ENCODE measurements around the gene DIS3L2.

Gene DIS3L2, protein sequence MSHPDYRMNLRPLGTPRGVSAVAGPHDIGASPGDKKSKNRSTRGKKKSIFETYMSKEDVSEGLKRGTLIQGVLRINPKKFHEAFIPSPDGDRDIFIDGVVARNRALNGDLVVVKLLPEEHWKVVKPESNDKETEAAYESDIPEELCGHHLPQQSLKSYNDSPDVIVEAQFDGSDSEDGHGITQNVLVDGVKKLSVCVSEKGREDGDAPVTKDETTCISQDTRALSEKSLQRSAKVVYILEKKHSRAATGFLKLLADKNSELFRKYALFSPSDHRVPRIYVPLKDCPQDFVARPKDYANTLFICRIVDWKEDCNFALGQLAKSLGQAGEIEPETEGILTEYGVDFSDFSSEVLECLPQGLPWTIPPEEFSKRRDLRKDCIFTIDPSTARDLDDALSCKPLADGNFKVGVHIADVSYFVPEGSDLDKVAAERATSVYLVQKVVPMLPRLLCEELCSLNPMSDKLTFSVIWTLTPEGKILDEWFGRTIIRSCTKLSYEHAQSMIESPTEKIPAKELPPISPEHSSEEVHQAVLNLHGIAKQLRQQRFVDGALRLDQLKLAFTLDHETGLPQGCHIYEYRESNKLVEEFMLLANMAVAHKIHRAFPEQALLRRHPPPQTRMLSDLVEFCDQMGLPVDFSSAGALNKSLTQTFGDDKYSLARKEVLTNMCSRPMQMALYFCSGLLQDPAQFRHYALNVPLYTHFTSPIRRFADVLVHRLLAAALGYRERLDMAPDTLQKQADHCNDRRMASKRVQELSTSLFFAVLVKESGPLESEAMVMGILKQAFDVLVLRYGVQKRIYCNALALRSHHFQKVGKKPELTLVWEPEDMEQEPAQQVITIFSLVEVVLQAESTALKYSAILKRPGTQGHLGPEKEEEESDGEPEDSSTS

DNA sequence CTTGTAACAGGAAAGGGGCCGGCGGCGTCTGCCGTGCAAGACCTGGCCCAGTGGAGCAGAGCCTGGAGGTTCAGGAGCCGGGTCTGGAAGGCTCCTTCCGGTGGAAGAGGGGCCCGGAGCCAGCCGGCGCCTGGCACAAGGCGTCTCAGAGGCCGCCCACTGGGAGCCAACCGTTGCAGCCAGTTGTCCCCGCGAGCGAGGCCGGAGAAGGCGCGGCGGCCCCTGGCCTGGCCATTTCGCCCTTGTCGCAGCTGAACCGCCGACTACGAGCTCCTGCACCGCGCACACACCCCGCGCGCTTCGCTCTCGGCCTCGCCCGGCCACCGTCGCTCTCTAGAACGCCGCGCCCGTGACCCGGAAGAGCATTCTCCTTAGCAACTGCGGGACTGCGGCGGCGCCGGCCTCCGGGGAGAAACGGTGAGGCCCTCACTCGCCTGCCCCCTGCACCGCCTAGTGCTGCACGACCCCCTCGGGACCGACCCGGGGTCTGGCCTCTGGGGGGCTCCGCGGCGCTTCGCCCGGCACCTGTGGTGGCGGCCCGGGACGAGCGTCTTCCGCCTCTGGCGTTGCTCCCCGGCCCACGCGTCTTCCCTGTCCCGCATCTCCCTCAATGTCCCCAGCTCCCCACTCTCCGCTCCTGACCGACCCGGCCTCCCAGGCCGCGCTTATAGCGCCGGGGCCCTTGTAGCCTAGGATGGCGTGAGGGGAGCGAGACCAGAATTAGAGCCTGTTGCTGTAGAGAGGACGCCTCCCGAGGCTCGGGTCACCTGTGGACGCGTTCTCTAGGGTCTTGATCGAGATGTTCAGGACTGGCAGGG lies at the start of gene DIS3L2:
DIS3L2 (plus strand) TSS at position 365 of the 818 bp plus-strand sequence. CDS start 53,215 bp downstream, outside the sequence.
- peak; percentile 60 for DNase-seq (ENCODE audit: low read depth)

DNA sequence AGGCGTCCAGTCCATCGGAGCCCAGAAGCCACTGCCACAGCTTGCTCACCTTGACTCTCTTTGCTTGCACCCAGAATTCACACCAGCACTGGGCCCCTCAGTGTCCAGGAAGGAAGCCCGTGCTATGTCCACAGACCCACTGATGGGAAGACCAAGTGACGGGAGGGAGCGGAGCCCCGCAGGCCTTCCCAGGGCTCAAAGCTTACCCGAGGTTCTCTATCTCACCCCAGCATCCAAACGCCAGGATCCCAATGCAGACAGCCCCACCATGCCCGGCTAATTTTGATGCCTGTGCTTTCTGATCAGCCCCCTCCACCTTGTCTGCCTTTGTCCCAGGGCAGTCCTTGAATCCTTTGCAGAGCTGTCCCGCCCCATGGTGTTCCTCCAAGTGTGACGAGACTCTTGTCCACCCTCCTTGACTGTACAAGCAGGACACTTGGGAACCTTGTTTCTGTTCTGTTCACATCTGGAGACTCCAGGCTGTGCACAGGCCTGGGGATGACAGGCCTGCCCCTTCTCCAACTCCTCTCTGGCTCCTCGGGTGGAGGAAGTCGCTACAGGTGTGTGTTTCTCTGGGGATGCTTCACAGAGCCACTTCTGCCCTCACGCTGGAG lies 47.3 kb upstream of the DIS3L2 start:
- DNase-seq (ENCODE audit: low read depth): no peak

DNA sequence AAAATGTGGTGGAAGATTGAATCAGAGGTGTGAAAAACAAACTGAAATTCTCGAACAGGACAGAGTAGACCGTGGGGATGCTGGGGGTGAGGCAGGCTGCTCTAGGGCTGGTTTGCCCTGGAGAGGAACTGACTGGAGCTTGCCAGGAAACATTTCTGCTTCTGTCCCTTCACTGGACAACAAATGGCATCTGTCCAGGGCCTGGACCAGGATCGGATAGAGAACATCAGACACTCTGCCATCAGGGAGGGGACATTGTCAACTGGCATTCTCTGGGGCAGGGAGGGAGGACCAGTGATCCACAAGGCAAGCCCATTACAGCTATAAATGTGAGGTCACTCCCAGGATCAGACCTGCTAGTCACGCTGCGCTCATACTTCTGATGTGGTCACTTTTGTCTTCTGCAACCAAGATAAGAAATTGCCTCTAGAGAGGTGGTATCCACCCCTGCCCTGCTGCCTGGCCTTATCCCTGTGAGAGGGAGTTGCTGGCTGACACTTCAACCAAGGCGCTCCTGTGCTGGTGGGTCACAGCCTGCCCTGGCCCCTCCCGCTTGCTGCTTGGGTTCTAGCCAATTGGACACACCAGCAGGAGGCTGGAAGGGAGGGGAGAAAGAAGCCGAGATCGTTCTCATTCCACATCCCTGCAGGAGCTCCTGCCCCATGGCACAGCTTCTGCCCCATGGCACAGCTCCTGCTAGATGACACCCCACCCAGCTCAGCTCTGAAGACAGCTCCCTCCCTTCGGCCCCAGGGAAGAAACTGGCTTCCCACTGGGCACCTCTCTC lies 44.0 kb upstream of the DIS3L2 start:
- DNase-seq (ENCODE audit: low read depth): no peak

DNA sequence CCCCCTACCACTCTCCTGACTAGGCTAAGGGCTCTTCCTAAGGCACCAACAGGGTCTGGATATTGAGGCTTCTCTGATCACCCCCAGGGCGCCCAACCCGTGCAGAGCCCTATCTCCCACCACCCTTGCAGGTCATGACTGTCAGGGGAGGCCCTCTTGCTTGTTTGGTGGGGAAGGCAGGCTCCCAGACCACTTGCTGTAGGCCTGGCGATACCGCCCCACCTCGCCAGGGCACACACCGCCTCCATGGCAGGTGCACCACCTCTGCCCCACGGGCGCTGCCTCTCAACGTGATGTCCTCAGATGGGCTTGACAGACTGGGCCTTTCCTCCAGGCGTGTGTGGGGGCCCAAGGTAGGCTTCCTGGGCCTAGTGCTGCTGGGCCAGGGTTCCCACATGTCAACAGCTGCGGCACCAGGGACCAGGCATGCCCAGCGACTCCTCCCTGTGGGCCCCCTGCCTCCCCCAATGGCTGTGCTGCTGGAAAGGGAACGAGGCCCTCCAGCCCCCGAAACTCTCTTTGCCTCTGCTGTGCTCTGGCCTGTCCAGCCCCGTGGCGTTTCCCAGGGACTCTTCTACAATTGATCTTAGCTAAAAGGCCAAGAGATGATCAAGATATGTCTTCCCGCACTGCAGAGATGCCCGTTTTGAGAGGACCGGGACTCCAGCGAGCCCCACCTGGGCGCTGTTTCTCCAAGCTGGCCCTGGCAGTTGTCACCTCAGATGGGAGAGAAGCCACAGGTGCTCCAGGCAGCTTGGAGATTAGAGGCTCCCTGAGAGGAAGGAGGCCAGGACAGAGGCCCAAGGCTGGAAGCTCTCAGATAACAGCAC lies 42.8 kb upstream of the DIS3L2 start:
- no peak for DNase-seq (ENCODE audit: low read depth)

DNA sequence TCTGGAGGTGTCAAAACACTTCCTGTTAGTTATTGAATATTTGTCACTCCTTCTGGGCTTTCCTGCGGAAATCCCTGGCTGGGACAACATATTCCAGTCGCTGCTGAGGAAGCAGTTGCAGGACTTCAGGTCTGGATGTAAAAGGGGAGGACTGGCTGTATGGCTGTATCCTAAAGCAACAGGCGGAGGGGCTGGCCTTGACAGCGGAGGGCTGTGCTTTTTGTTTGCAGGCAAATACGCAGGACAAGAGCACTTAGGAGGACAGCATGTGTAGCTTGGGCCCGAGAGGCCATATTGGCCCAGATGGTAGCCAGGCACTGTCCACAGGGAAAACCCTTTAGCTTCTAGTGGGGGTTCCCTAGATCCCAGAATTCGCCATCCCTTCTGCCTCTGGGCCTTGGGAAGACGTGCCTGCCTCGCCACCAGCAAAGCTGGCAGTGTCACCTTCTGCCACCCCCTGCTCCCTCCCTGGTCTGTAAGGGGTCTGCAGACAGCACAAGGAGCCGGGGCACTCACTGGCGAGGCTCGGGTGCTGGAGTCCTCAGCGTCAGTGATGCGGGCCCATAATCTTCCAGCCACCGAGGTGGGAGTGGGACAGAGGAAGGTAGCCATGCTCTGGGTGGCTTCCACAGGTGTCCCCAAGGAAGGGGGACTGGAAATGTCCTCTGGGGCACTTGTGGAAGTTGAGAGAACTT lies 42.0 kb upstream of the DIS3L2 start:
- no peak for DNase-seq (ENCODE audit: low read depth)

DNA sequence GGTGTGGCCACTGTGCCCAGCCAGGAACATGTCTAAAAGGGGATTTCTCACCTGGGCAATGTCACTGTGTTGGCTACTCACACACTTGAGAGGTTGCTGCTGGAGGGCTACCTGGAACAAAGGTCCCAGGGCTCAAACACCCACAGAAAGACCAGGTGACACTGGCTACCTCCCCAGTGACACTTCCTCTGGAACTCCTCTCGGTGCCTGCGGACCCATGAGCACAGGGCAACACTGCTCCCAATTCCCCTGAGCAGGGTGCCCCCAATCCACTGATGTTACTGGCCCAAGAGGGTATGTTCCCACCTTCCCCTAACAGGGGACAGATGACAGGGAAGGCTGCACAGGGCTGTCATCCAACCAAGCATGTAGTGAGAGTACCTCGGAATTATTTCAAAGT lies 41.1 kb upstream of the DIS3L2 start:
- no peak for DNase-seq (ENCODE audit: low read depth)

DNA sequence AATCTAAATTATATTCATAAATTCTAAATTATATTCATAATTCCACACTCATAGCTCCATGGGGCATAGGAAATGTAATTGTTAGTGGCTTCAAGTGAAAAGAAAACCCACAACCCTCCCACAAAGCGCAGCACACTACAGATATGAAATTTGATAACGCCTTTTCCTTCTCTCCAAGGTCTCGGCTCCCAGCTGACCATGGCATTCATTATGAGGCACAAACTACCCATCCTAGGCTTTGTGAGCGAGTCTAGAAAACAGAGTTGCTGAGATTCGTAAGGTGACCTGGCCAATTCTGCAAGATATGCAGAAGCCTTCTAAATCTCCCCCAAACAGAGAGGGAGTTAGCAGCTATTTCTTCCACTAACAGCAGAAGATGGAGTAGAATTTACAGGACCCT lies 40.7 kb upstream of the DIS3L2 start:
- no peak for DNase-seq (ENCODE audit: low read depth)

DNA sequence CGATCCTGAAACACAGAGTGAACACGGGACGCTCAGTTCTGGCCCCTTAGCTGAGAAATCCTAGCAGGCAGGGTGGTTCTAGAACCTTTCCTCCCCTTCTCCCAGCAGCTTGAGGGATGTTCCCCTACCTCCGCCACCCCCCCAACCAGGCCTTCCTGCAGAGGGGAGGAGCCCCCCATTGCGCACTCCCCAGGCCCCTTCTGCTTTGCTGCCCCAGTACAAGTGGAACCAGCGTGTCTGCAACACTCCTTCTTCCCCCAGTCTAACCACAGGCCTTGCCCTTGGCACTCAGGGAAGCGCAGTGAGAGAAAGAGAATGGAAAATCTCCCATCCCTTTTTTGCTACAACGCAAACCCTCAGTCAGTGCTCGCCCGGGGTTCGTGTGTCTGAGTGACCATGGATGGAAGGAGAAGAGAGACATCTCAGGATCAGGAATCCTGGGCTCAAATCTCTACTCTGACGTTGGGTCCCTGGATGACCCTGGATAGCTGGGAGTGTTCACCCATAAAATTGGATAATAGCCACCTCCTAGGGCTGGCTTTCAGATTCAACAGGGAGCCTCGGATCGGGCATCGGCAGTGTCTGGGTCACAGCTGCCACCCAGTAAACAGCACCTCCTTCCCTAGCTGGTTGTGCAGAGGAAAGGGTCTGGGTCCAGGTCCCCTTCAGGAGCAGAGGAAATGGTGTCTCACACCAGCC lies 39.1 kb upstream of the DIS3L2 start:
- DNase-seq (ENCODE audit: low read depth): no peak

DNA sequence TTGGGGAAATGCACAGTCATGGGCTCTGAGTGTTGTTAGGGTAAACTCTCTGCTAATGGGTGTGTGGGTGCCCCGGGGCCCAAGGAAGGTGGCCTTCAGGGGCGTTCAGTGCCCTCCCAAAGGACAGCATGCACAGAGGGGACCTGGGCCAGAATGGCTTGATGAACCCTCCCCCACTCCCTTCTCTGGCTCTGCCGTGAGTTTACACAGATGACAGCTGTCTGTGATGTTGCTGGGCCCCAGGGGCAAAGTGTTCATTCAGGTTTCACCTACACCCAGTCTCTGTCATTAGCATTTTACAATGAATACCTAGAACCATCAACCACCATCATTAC lies 38.5 kb upstream of the DIS3L2 start:
- DNase-seq (ENCODE audit: low read depth): no peak

DNA sequence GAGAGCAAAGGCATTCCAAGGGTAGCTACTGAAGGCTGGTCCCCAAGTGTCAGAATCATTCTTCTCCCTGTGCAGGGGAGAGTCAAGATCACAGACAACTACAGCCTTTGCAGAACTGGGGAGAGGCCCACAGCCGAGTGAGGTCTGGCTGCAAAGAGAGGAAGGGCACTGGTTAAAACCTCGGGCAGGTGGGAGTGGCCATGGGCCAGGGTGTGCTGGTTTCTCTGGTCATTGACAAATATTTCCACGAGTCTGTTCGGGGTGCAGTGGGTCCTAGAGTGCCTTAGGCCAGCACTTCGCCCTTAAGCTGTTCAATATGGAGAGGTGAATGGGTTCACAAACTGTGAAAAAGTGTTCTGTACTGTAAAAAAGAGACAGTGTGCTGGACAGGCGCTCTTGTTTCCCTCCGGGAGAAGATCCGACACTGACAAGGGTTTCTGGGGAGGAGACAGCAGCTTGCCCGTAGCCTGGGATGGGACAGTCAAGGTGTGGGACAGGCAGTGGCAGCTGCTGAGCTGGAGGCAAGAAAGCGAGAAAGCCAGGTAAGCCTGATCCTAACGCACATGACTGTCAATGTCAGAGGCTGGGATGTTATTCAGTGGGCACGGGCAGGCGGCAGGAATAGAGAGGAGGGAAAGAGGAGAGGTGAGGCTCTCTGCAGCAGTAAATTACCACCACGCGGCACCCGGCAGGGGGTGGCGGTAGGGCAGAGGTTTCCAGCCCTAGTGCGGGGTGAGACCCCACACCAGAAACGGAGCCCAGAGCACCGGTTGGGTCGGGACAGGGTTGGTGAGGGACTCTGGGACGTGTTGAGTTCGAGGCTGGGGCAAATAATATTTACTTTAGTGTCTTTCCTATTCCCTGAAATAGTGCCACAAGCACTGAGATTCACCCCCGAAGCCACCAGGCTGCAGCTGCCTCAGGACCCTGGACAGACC lies 37.3 kb upstream of the DIS3L2 start:
- DNase-seq (ENCODE audit: low read depth): no peak

DNA sequence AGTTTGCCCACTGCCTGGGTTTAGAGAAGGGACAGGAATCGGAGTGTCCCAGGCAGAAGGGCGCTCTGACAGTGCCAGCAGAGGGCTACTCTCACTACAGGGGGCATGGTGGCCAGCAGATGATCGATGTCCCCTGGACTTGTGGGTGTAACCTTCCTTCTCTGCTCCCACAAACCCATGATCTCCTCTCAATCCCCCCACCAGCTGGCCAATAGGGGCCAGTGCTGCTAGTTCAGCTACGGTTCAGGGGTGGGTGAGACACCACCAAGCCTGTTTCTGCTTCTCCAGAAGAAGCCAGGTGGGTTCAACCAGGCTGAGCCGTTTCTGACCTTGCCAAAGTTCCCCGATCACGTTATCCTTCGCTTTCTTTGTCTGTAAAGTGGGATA lies 36.6 kb upstream of the DIS3L2 start:
- no peak for DNase-seq (ENCODE audit: low read depth)

DNA sequence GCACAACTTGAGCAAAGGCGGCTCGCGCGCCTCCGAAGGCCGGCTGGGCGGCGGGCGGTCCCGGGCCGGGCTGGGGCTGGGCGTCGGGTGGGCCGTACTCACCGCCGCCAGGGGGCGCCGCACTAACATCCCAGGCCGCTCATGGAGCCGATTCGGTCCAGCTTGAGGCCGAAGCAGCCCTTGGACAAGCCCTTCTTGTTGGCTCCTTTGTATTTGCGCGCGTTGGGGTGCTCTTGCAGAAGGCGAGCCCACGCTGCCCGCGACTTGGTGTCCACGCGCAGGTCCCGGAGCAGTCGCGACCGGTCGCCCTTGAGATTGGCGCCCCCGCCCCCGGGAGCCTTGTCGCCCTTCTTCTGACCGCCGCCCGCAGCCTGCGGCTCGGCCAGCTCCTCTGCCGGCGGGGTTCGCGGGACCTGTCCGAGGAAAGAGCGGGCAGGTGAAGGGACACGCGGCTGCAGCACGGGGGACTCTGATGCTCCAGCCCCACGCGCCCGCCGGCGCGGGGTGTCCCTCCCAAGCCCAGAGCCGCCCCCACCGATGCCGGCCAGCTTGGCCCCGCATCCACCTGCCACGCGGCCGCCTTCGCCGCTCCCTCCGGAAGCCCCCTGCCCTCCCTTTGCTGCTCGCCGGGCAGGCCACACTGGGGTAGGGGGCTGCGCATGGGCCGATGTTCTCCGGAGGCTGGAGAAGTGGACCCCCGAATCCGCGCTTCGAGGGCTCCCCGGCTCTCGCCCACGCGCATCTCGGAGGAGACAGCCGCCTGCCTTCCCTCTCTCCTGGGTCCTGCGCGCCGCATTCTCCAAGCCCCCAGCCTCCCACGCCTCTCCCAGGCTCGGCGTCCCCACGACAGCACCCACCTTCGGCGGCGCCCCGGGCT lies 36.0 kb upstream of the DIS3L2 start:
- peak; percentile 53 for DNase-seq (ENCODE audit: low read depth)

DNA sequence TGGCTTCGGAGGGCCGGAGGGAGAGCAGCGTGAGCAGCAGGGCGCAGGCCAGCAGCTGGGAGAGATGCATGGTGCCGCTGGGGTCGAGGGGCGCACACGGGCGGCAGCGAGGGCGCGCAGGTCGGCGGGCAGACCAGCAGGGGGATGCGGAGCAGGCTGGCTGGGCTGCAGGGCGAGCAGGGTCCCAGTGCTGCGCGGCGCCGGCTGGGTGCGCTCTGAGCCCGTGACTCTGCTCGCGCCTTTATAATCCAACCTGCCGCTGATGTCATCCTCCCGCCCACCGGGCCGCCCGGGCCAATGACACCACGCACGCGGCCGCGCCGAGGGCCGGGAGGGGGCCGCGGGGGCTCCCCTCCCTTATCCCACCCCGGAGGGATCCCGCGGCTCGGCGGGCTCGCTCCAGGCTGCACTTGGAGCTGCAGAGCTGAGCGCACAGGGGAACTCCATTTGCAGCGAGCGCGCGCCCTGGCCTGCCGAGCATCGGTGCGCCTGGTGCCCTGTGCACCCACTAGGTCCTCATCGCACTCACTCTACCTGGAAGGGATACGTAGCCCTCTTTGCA lies 35.3 kb upstream of the DIS3L2 start, which contains the start of gene NPPC:
NPPC (minus strand) TSS at position 217 of the 562 bp plus-strand sequence; CDS start at position 70, 147 bp downstream.
- peak; percentile 27 for DNase-seq (ENCODE audit: low read depth)

DNA sequence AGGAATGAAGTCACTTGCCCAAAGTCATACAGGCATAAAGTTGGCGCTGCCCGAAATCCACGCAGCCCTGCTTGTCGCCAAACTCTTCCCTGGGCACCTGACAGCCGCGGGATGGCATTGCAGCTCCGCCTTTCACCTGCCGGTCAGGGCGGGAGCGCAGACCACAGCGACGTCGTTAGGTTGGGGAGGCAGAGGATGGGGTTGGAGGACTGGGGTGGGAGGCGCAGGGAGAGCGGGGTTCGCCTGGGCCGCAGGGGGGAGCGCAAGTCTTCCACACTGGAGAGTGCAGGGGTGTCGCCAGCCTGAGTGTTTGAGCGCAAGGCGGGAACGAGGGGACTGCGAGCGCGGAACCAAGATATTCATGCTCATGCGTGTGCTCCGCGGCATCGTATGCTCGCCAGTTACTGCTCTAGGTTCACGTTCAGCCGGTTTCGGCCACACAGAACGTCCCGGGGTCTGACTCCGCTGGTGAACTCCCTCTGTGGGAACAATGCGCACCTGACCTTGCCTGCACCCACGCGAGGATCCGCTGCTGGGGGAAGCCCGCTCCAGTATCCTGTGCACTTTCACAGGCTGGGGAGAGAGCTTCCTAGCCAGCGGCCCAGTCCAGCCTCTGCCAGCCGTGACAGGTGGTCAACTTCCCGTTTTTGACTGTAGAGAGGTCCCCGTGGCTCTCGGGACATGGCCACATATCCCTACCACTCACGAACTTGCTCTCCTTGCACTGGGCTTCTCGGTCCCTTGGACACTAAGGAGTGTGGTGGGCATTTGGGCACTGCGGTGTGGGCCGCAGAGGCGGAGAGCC lies 34.5 kb upstream of the DIS3L2 start:
- DNase-seq (ENCODE audit: low read depth): no peak

DNA sequence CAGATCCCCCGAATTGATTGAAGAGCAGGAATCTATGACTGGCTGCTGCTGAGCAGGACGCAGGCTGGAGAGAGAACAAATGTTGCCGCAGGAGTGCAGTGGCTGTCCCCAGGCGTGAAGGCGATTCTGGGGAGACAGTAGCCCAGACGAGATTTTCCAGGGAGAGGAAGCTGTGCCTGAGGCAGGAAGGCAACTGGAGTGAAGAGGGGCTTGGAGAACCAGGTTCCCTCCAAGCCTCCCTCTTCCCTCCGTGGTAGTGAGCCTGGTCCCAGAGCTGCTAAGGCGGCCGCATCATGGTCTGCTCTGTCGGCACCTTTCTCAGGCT lies 34.0 kb upstream of the DIS3L2 start:
- DNase-seq (ENCODE audit: low read depth): no peak

DNA sequence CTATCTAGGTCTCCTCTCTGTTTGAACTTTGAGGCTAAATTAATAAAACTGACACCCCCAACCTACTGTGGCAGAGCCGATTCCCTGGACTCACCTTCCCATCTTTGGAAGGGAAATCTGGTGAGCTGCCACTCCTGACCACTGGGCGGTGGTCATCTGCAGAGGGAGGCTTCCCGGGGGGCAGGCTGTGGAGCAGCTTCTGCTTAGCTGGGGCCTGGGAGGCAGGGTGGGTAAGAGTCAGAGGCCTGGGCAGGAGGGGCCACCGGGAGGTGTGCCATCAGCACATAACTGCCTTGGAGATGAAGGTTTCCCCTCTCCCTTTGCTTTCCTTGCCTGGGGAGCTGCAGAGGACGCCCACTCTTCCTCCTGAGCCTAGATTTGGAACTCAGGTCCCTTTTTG lies 33.0 kb upstream of the DIS3L2 start:
- no peak for DNase-seq (ENCODE audit: low read depth)
